Ascending aorta (tissue), 2 donors: ENCODE data around the gene DLST. TPM values are rescaled to one million over a fixed set of nuclear protein-coding genes. Genes with fewer than 3 reads are reported as not detected.
A peak's percentile ranks its signal among the peaks of the same experiment; 100 is the strongest.

Experiments used
- DNase-seq, 2 donors: peaks; one replicate each; pipeline ENCODE4 v3.0.0-alpha.2; 2019; ENCODE audit warnings: low spot score in 2 of 2
- H3K27ac ChIP-seq, 2 donors: fragments of 200-600 bp; sonication (generic); one replicate each; pipeline ENCODE4 v1.5.1; 2016 to 2017; ENCODE audit warnings: mild to moderate bottlenecking in 1 of 2
- H3K27me3 ChIP-seq: fragments of 200-600 bp; sonication (generic); one replicate; pipeline ENCODE4 v1.5.1; 2017
- H3K36me3 ChIP-seq, 2 donors: fragments of 200-600 bp; sonication (generic); one replicate each; pipeline ENCODE4 v1.5.1; 2016
- H3K4me1 ChIP-seq, 2 donors: fragments of 200-600 bp; sonication (generic); one replicate each; pipeline ENCODE4 v1.5.1; 2016 to 2017; ENCODE audit warnings: mild to moderate bottlenecking in 1 of 2
- H3K4me3 ChIP-seq, 2 donors: fragments of 200-600 bp; sonication (generic); one replicate each; pipeline ENCODE4 v1.5.1; 2016 to 2017; ENCODE audit warnings: mild to moderate bottlenecking in 1 of 2
- H3K9me3 ChIP-seq, 2 donors: fragments of 200-600 bp; sonication (generic); one replicate each; pipeline ENCODE4 v1.5.1; 2016
- CTCF ChIP-seq, 3 experiments: fragments of 200-600 bp in 2 of 3; fragments of 450-650 bp in 1 of 3; sonication (generic) in 2 of 3; IDR thresholded peaks; one replicate each; pipeline ENCODE4 v1.5.1; 2016 to 2019; ENCODE audit warnings: antibody characterized with exemption in 3 of 3, mild to moderate bottlenecking in 1 of 3, moderate library complexity in 1 of 3
- intact Hi-C: fragments of 100-400 bp; cut with DNase I; formaldehyde crosslinking; loops from one replicate; pipeline ENCODE4 v1.15.1; 2023
- total RNA-seq: library from RNA; depleted of rRNA; stranded (reverse); fragments of >200 nt; gene quantifications from one replicate; pipeline ENCODE4 v1.1.0, GENCODE V29; 2016

DLST gene
- total RNA-seq, 1 donor from 2014 or later, result 59.7 TPM

DNA sequence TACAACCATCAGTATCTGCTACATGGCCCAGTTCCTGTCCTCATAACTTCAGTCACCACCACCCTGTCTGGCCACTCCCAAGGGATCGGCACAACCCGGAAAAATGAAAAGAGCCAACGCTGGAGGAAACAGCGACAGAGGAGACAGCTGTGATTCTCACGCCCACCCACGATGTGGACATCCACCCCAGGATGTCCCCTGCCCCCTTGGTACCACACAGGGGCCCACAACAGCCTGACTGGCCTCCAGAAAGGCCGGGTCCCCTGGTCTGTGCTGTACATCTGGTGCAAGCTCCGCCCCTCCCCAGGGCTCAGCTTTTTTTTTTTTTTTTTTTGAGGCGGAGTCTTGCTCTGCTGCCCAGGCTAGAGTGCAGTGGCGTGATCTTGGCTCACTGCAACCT lies 28.8 kb downstream of the DLST start:
- DNase-seq, result peak in 1 of 2 donors; percentile 48
- Histone ChIP-seq H3K27me3 (no peaks in the 10 kb centered on the region), H3K4me3 (no peak overlapping the region), H3K36me3 (no peaks in the 10 kb centered on the region), H3K9me3 (no peaks in the 10 kb centered on the region), H3K27ac (no peak overlapping the region), H3K4me1 (no peaks in the 10 kb centered on the region)
- intact Hi-C loops, result loop anchor here (10.0 kb wide), 1 partner anchor 394 kb away; no protein-coding TSS in a partner anchor
- no peak for TF ChIP-seq CTCF (IDR thresholded peaks at IDR 0.05)

GRCh38 chr14:74911221-74911620 lies 29.5 kb downstream of the DLST start:
- Histone ChIP-seq H3K27ac (no peak overlapping the region), H3K36me3 (no peaks in the 10 kb centered on the region), H3K9me3 (no peaks in the 10 kb centered on the region), H3K4me1 (no peaks in the 10 kb centered on the region), H3K27me3 (no peaks in the 10 kb centered on the region), H3K4me3 (no peak overlapping the region)
- intact Hi-C loops, result loop anchor here (10.0 kb wide), 1 partner anchor 394 kb away; no protein-coding TSS in a partner anchor
- DNase-seq, result peak in 1 of 2 donors; percentile 50
- no peak for TF ChIP-seq CTCF (IDR thresholded peaks at IDR 0.05)

DNA sequence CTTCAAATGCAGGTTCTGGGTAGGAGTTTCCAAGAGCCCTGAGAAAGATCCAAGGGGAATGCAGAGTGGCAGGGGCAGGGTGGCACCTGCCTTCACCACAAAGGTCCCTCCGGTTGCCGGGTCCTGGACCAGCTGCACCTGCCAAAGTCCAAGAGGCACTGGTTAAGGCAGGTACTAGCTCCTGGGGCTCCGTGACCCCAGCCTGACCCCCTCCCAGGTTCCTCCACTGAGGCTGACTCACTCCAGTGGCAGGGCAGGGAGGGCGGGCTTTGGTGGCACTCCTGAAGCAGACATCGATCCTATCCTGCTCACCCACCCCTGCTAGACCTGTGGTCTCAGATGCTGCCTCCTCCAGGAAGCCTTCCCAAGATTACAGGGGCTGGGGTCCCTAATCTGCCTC lies 30.0 kb downstream of the DLST start:
- intact Hi-C loops, result loop anchor here (10.0 kb wide), 1 partner anchor 393 kb away; no protein-coding TSS in a partner anchor

DNA sequence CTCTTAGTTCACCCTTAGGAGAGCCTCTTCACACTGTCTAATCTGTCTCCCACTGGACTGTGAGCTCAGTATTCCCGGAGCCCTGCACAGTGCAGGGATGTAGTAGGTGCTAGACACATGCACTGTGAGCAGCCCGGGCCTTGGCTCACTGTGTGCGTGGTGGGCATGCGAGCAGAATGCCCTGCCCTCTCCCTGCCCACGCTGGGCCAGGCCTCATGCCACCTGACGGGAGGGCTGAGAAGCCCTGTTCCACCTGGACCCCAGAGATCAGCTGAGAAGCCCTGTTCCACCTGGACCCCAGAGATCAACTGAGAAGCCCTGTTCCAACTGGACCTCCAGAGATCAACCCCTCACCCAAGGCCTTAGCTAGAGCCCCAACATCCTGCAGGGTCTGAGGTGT lies 30.4 kb downstream of the DLST start:
- no peaks in the 10 kb centered on the region for H3K9me3 ChIP-seq
- no peaks in the 10 kb centered on the region for H3K4me1 ChIP-seq
- H3K36me3 ChIP-seq, result no peaks in the 10 kb centered on the region
- no peak overlapping the region for H3K27ac ChIP-seq
- H3K4me3 ChIP-seq, result no peak overlapping the region
- H3K27me3 ChIP-seq, result no peaks in the 10 kb centered on the region
- DNase-seq, result peak in 1 of 2 donors; percentile 59
- no peak for TF ChIP-seq CTCF (IDR thresholded peaks at IDR 0.05)
- intact Hi-C loops, result loop anchor here (10.0 kb wide), 1 partner anchor 393 kb away; no protein-coding TSS in a partner anchor

More for the DNA sequence above, 30.0 kb downstream of the DLST start:
- no peak for TF ChIP-seq CTCF (IDR thresholded peaks at IDR 0.05)
- no peaks in the 10 kb centered on the region for H3K36me3 ChIP-seq
- H3K27me3 ChIP-seq, result no peaks in the 10 kb centered on the region
- peak in 1 of 2 donors; percentile 63 for DNase-seq
- no peaks in the 10 kb centered on the region for H3K4me1 ChIP-seq
- no peak overlapping the region for H3K27ac ChIP-seq
- no peak overlapping the region for H3K4me3 ChIP-seq
- H3K9me3 ChIP-seq, result no peaks in the 10 kb centered on the region

DNA sequence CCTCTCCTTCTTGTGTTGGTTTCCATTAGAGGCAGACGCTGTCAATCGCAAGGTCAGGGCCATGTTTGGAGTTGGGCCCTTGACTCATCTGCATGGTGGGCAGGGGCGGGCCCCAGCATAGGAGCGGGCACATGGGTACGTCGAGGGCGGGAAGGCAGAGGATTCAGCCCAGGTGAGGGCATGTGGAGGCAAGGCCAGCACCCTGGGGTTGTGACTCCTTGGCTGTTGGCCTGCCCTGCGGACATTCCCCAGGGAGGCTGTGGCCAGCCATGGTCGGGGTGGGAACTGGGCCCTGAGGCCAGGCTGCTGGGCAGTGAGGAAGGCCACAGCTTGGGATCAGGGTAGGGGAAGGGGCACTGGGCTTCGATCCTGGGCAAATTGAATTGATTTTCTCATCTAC lies 31.1 kb downstream of the DLST start:
- TF ChIP-seq CTCF (IDR thresholded peaks at IDR 0.05), result no peak
- H3K9me3 ChIP-seq, result no peaks in the 10 kb centered on the region
- H3K4me1 ChIP-seq, result peaks cover 2 to 5% of the 10 kb centered on the region in 2 donors
- H3K36me3 ChIP-seq, result no peaks in the 10 kb centered on the region
- DNase-seq, result no peak
- H3K4me3 ChIP-seq, result no peak overlapping the region
- H3K27ac ChIP-seq, result no peak overlapping the region
- intact Hi-C loops, result loop anchor here (10.0 kb wide), 1 partner anchor 392 kb away; no protein-coding TSS in a partner anchor
- H3K27me3 ChIP-seq, result no peaks in the 10 kb centered on the region
